ENCODE measurements around the gene PAX5.

PAX5 gene

DNA sequence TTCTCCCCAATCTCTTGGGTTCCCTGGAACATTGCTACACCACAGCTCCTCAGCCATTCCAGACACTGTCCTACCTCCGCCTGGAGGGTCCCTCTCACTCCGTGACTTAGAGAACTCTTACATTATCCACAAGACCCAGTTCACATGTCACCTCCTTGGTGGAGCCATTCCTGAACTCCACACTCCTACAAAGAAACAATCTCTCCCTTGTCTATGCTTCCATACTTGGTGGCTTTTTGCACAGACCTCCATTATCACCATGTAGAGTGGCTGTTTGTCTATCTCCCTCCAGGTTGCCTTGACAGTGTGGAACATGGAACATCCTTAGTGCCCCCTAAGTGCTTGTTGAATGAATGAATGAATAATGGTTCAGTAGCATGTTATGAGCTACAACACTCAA is 105.9 kb downstream of the PAX5 start:
- no peak for DNase-seq

DNA sequence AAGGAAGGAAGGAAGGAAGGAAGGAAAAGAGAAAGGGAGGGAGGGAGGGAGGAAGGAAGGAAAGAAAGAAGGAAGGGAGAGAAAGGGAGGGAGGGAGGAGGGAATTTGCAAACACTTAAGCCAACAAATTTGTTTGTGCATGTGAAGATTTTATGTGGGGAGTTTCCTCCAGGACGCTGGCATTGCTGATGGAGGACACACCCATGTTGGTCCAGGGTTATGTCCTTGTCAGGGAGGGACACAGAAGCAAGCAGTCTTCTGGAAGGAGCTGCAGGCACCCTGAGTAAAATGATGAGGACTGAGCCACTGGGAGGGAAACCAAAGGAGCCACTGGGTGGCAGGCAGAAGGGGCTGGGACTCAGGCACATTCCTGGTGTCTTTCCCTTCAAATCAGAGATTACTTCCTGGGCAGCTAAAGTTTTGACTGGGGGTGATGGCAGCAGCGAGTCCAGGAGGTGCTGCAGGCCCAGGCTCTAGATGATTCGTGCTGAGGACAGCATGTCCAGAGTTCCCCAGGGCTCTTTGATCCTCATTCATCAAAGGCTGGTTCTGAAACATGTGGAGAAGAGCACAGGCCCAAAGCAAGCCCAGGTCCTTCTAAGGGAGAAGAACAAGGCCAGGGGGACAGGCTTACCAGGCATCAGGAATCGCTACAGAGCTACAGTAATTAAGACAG is 109.2 kb downstream of the PAX5 start:
- no peak for DNase-seq

DNA sequence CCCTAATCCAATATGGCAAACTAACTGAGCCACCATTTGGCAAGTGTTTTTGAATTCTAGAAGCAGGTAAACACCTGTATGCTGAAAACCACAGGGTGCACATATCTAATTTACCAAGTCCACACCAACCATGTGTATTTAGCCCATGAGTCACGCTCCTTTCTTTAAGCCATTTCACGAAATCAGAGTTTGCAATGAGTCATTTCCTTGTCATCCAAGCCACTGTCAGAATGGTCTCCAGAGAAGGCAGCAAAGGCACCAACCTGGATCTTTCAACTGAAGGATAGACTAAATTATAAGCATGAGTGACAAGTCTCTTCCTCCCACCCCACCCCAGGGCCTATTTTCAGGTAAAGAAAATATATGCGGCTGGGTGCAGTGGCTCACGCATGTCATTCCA is 110.0 kb downstream of the PAX5 start:
- no peak for DNase-seq

DNA sequence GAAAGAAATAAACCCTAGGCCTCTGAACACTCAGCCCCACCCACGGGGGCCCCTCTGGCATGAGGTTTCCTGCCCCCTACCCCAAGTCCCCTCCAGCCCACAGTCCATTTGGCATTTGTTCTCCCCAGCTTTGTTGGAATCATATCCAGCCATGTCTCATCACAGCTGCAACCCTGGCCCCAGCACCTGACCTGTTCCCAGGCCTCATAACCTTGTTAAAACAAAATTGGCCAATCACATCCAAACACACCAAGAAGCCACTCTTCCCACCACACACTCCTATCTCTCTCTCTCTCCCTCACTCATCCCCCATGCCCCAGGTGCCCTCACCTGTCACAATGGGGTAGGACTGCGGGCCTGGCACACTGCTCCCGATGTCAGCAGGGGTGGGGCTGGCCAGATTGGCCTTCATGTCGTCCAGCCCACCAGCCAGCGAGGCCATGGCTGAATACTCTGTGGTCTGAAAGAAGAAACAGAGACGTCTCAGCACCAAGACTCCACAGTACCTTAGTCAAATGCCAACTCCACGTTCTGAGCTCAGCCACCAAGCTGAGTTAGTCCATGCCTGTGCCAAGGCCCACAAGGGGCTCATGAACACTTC is 110.9 kb downstream of the PAX5 start:
- DNase-seq: no peak

DNA sequence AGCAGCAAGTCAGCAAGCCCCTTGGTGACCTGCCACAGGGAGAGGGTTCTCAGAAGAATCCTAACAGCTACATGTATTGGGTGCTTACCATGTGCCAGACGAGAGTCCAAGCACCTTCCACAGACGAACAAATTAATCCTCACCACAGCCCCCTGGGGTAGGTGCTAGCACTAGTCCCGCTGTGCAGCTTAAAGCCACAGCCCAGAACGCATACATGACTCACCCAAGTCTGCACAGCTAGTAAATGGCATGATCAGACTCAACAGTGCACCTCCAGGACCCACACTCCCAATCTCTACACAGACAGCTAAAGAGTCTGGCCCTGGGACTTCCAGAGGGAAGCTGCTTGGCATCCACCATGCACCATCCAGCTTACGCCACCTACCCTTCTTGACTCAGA is 111.5 kb downstream of the PAX5 start:
- DNase-seq: no peak

DNA sequence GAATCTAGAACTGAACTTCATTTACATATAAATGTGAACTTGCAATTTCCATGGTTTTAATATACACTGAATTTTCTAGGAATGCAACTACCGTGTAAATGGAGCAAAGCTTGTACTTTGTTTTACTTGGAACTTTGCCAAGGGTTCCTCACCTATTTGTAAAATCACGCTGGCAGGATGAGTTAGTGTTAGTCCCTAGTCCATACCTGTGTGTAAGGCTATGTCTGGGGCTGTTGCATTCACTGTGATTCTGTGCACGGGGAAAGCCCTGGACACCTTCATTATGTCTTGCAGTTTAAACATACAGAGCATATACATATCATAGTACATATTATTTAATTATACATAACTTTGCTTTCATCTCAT is 119.9 kb downstream of the PAX5 start:
- no peak for DNase-seq

DNA sequence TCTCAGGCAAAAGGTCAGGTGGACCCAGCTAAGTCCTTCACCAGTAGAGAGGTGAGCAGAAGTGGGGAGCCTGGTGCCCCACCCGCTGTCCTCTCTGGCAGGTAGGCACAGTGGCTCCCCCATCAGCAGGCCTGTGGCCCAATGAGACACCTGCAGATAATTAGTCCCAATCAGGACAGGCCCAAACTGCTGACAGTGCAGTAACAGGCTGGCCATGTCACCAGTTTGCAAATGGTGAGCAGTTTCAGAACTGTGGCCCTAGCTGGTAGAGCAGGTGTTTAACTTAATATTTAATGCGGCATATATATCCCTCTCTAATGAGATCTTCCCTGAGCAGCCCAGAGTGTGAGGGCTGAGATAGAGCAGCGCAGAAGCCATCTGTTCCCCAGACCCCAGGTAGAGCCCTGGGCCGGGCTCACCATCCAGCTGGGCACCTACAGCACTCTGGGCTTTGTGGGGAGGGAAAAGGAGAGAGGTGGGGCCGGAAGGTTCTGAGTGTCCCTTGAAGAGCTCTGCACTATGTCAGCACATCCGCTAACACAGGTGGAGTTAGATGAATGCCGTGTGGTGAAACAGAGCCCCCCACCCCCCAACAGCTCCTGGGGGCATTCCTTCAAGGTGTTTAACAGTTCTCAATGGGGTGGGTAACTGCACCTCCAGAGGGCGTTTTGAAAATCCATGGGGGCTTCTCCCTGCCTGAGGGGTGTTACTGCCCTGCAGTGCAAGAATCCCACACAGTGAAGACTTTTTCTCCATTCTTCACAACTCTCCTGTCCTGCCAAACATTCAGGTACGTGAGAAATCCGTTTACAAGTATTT is 120.5 kb downstream of the PAX5 start:
- DNase-seq: no peak

DNA sequence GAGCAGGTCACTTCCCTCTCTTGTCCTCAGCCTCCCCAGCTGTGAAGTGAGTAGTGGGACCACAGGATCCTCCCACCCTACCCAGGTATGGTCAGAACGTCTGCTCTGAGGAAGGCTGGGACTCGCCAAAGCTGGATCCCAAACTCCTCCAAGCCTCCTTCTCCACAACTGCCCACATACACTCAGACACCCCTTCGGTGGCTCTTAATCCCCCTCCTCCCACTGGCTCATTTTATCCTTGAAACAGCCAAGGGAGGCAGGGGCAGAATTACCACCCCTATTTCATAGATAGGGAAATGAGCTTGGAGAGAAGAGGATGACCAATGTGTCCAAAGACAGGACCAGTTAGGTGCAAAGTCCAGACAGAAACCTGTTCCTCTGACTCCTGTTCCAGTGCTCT is 121.4 kb downstream of the PAX5 start:
- no peak for DNase-seq

DNA sequence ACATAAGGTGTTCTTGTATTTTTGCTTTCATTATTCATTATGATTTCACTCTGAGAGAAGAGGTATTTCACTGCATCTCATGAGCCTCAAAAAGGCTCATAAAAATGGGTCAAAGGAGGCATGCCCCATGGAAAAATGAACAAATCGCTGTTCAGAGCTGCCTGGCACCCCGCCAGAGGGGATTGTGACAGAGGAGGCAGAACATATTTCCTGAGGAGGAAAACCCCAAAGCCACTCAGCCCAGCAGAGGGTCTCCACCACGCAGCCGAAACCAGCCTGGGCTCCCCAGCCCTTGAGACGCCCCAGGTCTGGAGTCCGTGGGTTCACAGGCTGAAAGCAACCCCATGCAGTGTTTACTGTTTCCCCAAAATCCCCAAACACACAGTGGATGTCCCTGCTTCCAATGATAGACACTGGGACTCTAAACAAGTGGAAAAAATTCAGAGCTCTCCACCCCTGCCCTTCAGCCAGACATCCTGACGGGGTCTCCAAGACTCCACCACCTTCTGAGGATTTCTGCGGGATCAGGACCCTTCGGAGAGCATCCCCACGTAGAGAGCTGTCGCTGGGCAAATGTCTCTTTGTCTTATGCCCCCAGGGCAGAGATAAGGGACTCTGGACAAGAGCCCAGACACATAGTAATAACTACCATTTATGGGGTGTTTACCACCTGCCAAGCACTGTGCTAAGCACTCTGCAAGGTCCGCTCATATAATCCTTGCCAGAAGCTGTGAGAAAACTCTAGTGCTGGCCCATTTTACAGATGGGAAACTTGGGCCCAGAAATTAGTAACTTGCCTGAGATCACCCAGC is 122.3 kb downstream of the PAX5 start:
- no peak for DNase-seq

DNA sequence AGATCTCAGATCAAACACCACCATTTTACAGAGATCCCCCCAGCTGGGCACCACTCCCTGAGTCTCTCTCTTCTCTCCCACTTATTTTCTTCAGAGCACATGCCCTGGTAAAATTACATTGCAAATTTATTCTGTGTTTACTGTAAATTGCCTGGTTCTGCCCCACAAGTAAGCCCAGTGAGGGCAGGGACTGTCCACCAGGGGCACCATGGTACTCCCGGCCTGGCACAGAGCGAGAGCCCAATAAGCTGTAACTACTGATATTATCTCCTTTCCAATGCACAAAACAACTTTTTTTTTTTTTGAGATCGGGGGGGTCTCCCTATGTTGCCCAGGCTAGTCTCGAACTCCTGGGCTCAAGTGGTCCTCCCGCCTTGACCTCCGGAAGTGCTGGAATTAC is 123.0 kb downstream of the PAX5 start:
- DNase-seq: no peak

DNA sequence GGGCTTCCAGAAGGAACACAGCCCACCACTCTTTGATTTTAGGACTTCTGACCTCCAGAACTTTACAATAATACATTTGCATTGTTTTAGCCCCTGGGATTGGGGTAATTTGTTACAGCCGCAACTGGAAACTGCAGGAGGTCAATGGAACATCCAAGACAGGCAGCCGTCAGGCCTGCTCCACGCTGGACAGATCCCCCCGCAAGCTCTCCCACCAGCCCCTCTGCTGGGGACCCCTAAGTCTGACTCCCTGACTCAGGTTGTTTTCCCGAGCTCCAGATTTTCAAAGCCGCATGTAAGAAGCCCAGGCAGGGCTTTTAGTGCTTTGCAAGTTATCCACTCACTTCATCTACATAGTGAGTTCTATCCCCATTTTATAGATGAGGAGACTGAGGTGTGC is 127.6 kb downstream of the PAX5 start:
- no peak for DNase-seq

DNA sequence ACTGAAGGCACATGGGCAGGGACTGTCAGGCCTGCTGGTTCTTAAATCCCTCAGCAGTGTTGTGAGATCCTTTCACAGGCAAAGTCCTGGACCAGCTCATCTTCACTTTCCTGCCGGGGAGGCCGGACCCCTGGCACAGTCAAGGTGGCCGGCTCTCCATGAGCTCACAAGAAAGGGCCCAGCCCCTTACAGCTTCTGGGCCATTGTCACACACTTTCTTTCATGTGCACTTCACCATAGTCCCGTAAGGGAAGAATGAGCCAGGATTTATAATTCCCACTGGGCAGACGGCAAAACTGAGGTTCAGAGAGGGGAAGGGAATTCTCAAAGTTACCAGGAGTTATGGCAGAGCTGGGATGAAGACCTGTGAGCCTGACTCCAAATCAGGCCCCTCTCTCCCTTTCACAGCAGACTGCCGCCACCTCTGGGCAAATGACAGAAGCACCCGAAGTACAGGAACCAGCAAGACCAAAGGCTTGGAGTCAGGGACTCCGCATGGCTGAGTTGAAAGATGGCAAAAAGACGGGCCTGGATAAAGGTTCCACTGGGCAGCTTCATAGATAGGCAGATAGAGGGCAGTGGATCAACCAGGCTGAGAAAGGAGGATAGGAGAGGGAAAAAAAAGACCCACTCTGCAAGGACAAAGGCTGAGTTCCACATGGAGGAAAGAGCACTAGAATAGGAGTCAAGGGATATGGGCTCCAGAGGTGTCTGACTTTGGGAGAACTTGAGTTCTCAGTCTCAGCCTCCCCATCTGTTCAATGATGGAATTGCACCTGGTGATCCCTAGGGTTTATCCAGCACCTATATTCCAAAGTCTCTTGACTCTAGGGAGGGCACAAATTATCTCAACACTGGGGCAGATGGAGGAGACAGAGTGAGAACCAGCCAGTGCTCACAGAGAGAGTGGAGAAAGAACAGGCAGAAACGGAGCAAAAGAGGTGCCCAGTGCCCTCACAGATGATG is 128.7 kb downstream of the PAX5 start:
- no peak for DNase-seq

DNA sequence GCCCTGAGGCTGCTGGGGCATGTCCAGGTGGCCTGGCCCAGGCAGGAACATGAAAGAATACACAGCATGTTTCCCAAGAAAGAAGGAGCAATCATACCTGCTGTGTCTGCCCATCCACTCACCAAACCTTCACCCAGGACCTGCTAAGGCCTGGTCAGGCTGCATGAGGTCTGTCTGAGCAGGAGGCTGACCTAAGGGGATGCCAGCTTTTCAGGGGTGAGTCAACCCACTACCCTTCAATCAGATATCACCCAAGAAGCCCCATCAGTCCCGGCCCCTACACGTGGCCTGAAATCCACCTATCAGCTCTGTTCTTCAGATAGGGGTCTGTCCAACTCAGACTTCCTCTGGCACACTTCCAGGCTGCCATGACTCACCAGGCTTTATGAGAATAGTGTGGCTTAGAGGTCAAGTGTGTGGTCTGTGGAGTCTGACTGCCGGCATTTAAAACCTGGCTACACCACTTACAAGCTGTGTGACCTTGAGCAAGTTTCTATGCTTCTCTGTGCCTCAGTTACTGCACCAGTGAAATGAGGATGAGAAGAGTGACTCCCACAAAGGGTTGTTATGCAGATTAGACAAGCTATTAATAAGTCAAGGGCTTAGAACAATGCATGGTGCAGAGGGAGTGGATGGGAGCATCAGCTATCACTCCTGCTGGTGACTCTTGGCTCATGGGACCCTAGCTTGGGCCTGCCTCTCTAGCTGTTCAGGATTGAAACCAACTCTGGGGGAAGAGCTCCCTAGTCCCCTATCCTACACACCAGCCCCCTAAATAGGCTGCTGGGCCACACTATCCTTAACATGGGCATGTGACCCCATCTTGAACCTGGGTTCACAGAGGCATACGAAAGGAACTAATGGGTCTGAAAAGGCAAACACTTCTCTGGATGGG is 130.3 kb downstream of the PAX5 start:
- DNase-seq: no peak

DNA sequence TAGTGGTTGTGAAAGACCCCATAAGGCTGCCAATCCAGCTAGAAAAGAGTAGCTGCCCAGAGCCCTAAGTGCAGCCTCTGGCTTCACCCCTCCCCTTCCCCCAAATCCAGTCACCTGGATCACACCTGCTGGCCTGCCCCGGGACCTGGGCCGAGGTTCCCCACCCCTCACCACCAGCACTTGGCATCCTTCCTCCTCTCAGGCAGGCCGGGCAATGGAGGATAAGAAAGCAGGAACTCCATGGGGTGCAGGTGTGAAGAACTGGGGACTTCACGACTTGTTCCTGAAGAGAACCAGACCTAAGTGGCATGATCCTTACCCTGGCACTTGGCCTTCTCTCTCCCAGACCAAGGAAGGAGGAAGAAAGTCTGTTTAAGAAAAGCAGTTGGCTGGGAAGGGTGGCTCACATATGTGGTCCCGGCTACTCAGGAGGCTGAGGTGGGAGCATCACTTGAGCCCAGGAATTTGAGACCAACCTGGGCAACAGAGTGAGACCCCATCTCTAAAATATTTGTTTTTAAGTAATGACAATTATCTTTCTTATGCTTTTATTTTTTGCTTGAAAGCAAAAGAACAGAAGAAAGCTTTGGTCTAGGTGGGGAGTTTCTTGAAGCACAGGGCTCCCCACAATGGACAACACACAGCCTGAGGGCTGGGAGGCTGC is 131.1 kb downstream of the PAX5 start:
- no peak for DNase-seq

DNA sequence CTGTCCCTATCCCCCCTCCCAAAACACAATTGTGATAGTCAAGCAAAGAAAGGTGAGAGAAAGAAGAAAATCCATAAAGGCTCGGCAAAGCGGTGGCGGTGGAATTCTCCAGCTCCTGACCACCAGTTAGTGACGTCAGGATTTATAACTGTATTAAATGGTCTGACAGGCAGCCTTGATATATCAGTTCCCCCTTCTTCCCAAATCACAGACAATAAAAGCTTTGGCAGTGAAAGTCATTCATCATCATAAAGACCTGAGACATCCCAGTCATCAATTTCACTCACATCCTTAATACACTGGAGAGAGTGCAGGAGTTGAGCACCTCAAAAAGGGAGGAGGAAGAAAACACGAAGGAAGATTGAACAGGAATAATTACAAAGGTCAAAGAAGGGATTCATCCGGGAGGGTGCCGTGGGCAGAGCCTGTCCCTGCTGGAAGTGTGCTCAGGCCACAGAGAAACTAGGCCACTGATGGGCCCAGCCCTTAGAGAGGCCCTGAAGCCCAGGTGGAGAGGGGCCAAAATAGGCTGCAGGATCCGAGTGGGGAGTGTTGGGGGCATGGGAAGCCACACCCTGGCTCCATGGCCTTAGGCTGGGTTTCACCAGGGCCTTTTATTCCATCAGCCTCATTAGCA is 131.9 kb downstream of the PAX5 start:
- no peak for DNase-seq

DNA sequence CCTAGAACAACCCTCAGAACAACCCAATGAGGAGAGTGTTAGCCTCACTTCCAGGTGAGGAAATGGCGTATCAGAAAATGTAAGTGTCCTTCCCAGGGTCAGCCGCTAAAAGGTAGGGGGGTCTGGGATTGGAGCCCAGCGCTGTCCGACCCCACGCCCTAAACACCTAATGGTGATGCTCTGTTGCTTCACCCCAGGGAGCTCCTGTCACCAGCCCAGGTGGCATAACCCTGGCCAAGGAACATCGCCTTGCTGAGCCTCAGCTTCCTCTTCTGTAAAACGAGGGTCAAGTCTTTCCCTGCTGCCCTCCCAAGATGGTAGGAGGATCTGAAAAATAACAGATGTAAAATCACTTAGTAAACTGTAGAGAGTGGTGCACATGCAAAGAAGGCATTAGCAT is 132.5 kb downstream of the PAX5 start:
- DNase-seq: no peak

DNA sequence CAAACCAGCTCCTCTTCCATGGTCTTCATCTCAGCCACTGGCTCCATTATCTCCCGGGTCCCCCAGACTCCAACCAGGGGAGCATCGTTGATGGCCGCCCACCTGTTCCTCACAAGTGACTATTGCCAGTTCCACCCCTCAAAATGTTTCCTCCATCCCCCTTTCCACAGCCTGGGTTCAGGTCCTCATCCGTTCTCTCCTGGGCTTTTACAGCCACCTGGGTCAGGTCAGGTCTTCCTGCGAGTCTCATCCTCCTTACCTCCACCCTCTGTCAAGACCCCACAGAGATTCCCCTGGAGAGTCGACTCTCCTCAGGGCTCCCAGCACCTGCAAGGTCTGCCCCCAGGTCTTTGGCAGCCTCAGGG is 133.2 kb downstream of the PAX5 start:
- no peak for DNase-seq

DNA sequence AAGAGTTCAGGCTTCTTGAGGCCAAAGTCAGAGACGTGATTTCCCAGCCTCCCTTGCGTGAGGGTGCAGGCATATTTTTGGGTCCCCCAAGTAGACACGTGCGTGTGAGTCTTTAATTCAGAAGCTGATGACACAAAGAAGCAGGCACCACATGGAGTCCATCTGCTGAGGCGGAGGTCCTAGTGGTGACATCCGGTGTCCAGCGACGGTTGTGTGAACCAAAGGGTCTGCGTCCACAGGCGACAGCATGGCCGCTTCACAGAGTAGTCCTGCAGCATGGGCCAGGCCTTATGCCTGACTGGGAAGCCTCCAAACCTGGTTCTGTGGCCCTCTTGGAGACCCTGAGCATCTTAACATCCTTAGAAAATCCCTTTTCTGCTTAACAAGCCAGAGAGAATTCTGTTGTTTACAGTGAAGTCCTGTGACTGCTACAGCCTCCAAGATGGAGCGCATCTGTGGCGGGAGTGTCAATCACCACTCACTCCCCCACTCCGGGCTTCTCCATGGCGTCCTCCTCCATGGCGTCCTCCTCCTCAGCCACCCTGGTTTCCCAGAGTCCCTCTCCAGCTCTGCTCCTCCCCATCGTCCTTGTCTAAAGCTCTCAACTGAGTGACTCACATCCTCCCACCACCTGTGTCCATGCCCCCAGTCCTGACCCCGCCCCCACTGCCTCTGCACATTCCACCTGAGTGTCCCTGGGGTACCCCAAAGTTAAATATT is 133.8 kb downstream of the PAX5 start:
- no peak for DNase-seq

DNA sequence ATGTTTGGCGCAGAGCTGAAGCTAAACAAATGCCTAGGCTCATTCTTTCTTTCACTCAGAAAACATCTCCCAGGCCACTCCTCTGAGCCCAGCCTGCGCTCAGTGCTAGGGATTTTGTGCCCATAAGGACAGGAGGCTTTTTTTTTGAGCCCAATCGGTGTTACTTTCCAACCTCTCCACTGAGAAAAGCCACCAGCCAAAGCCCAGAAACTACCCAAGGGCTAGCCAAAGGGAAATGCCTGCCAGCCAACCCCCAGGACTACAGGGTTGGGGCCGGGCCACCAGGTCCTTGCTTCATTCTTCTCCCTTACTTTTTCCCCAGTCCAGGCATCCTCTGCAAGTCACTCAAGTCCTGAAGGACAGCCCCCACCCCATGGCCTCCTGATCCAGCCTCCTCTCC is 134.7 kb downstream of the PAX5 start:
- DNase-seq: no peak
